Measurements from ENCODE around the gene RASAL1.

DNA sequence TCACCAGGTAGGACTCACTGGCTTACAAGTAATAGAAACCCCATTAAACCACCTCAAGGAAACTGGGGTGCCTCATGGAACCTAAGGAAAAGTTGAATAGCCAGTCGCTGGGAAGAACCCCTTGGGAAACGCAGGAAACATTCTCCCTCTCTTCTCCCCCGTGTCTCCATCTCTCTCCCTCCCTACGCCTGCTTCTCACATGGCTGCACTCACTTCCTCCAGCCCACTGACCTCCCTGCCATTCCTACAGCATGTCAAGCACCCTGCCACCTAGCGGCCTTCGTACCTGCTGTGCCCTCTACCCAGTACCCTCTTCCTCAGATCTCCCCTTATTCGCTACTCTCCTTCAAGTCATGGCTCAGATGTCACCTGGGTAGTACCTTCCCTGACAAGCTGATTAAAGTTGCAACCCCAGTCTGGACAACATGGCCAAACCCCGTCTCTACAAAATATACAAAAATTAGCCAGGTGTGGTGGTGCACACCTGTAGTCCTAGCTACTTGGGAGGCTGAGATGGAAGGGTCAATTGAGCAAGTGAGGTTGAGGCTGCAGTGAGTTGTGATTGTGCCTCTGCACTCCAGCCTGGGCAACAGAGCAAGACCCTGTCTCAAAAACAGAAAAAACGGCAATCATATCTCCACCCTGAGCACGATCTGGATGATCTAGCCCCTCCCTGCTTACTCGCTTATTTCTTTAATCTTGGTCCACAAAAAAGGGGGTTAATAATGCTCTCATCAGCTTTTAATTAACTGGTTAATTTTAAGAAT lies 85.4 kb downstream of the RASAL1 start:
- TF ChIP-seq, protein P1, sequence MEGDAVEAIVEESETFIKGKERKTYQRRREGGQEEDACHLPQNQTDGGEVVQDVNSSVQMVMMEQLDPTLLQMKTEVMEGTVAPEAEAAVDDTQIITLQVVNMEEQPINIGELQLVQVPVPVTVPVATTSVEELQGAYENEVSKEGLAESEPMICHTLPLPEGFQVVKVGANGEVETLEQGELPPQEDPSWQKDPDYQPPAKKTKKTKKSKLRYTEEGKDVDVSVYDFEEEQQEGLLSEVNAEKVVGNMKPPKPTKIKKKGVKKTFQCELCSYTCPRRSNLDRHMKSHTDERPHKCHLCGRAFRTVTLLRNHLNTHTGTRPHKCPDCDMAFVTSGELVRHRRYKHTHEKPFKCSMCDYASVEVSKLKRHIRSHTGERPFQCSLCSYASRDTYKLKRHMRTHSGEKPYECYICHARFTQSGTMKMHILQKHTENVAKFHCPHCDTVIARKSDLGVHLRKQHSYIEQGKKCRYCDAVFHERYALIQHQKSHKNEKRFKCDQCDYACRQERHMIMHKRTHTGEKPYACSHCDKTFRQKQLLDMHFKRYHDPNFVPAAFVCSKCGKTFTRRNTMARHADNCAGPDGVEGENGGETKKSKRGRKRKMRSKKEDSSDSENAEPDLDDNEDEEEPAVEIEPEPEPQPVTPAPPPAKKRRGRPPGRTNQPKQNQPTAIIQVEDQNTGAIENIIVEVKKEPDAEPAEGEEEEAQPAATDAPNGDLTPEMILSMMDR (IDR thresholded peaks at IDR 0.05) = peak; percentile 45
- no peak for TF ChIP-seq EZH2 (IDR thresholded peaks at IDR 0.05; ENCODE audit: borderline replicate concordance, insufficient read depth, low read depth, low read length, poor library complexity, severe bottlenecking)
